Duodenal mucosa (tissue), 2 donors: Measurements from ENCODE around the gene TSPAN12.
"Not testable (repeated sequence)": the region's sequence is repeated elsewhere in the genome, so short reads cannot be mapped to it uniquely, and the experiment has no call there.

Experiments
- H3K27ac ChIP-seq: one replicate; pipeline ENCODE4 v1.7.0; 2013; ENCODE audit warnings: low read depth, low read length
- H3K27me3 ChIP-seq, 2 donors: one replicate each; pipeline ENCODE4 v1.7.0; 2013; ENCODE audit warnings: low read length in 2 of 2, control low read depth in 1 of 2; ENCODE audit not compliant: insufficient read depth in 2 of 2, control insufficient read depth in 1 of 2
- H3K36me3 ChIP-seq, 2 donors: one replicate each; pipeline ENCODE4 v1.7.0; 2013; ENCODE audit warnings: low read length in 2 of 2, control low read depth in 1 of 2; ENCODE audit not compliant: insufficient read depth in 2 of 2, control insufficient read depth in 1 of 2
- H3K4me1 ChIP-seq, 2 donors: one replicate each; pipeline ENCODE4 v1.7.0; 2013; ENCODE audit warnings: low read length in 2 of 2, control low read depth in 1 of 2; ENCODE audit not compliant: insufficient read depth in 2 of 2, control insufficient read depth in 1 of 2
- H3K4me3 ChIP-seq, 2 donors: one replicate each; pipeline ENCODE4 v1.7.0; 2013; ENCODE audit warnings: low read length in 2 of 2, low read depth in 1 of 2
- H3K9ac ChIP-seq, 2 donors: one replicate each; pipeline ENCODE4 v1.7.0; 2013; ENCODE audit warnings: low read length in 2 of 2, low read depth in 1 of 2
- H3K9me3 ChIP-seq, 2 donors: one replicate each; pipeline ENCODE4 v1.7.0; 2013; ENCODE audit warnings: low read length in 2 of 2, control low read depth in 1 of 2; ENCODE audit not compliant: control insufficient read depth in 1 of 2

The TSPAN12 gene, protein sequence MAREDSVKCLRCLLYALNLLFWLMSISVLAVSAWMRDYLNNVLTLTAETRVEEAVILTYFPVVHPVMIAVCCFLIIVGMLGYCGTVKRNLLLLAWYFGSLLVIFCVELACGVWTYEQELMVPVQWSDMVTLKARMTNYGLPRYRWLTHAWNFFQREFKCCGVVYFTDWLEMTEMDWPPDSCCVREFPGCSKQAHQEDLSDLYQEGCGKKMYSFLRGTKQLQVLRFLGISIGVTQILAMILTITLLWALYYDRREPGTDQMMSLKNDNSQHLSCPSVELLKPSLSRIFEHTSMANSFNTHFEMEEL

DNA sequence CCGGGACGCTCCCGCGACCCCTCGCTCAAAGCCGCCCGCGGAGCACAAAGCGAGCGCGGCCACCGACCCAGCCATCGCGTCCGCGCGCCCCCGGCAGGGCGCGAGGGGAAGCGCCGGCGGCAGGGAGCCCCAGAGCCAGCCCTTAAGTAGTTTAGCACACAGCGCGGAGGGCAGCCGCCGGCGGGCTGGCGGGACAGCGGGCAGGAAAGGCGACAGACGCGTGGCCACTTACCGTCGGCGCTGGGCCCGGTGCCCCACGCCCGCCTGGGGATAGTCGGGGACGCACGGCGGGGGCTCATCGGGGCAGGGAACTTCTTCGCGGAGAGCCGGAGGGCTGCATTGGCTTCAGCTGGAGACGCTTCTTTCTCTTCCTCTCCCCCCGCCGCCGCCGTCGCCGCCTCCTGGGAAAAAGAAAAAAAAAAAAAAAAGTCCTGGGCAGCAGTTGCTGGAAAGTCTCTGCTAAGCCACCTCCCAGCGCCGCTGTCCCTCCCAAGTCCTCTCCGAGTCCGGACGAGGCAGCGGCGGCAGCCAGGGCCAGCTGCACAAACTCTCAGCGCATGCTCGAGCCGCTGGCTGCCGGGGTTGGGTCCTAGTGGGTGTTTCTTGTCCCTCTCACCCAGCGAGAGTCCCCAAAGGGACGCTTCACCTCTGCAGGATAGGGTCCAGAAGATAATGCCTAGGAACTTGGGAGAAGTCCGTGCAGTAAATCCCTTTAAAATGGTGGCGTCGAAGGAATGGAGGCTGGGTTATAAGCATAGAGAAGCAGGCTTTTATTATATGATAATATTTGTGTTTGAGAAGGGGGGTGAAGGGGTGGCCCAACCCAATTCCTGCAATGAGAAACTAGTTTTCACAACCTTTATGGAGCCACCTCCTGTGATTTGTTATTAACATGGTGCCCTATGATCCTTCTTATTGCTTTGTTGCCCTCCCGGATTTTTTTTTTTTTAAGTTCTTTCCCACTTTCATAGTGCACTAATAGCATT lies at the start of gene TSPAN12:
TSS of gene TSPAN12 (minus strand) at position 557 of the 986 bp plus-strand sequence. CDS start 1,381 bp downstream, outside the sequence.
- no peaks in the 10 kb centered on the region for H3K36me3 ChIP-seq
- H3K9ac ChIP-seq: peak within 1 kb of the TSS; percentile 76 to 81
- no peaks in the 10 kb centered on the region for H3K27me3 ChIP-seq
- no peaks in the 10 kb centered on the region for H3K9me3 ChIP-seq
- H3K4me1 ChIP-seq: peaks cover 11 to 16% of the 10 kb centered on the region in 2 donors
- peak within 1 kb of the TSS; percentile 84 to 87 for H3K4me3 ChIP-seq
- peak within 1 kb of the TSS; percentile 88 for H3K27ac ChIP-seq

DNA sequence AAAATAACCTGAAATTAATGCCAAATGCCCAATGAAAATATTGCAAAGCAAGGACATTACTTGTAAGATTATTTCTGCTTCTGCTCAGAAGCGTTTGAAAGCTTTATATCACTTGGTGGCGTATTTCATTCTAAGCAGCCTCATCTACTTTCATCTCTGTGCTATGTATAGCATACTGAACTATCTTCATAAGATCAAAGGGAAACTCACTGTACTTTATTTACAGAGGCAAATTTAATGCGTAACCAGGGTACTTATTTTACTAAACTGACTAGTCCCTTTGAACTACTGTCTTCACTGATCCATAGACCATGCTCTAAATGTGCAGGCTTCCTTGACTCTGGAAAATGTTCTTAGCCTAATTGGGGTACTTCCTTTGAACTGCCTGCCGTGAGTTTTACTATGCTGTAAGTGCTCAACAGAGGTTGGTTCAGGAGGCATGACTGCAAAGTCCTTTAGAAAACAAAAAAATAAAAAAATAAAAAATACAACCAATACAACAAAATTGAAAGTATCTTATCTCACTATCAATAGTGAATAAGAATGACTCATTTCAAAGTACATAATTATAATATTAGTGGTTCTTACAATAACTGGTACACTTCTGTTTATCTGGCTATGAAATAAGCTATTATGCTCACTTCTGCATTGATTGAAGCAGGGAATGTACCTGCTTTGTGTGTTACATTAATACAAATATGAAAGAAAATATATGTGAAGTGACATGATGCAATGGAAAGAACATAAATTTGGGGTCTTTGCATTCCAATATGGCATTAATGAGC lies 41.0 kb upstream of the TSPAN12 start:
- Histone ChIP-seq H3K9me3 (peaks cover under 1 to 4% of the 10 kb centered on the region in 2 donors), H3K4me1 (no peaks in the 10 kb centered on the region), H3K27me3 (no peaks in the 10 kb centered on the region), H3K4me3 (no peak overlapping the region), H3K27ac (no peak overlapping the region), H3K9ac (no peak overlapping the region), H3K36me3 (no peaks in the 10 kb centered on the region)

DNA sequence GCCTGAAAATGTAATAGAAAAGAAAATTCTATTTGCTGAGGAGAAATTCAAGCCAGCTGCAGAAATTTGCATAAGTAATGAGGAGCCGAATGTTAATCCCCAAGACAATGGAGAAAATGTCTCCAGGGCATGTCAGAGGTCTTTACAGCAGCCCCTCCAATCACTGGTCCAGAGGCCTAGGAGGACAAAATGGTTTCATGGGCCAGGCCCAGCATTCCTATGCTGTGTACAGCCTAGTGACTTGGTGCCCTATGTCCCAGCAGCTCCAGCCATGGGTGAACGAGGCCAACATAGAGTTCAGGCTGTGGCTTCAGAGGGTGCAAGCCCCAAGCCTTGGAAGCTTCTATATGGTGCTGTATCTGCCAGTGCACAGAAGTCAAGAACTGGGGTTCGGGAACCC lies 37.3 kb upstream of the TSPAN12 start:
- peaks cover 4 to 14% of the 10 kb centered on the region in 2 donors for H3K9me3 ChIP-seq
- not testable (repeated sequence) for H3K27me3 ChIP-seq, H3K27ac ChIP-seq, H3K36me3 ChIP-seq, H3K4me1 ChIP-seq, H3K4me3 ChIP-seq, H3K9ac ChIP-seq

DNA sequence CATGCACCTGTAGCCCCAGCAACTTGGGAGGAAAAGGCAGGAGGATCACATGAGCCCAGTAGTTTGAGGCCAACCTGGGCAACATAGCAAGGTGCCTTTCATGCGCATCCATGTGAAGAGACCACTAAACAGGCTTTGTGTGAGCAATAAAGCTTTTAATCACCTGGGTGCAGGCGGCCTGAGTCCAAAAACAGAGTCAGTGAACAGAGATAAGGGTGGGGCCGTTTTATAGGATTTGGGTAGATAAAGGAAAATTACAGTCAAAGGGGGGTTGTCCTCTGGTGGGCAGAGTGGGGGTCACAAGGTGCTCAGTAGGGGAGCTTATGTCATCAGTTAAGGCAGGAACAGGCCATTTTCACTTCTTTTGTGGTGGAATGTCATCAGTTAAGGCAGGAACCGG lies 27.7 kb upstream of the TSPAN12 start:
- H3K9ac ChIP-seq, H3K27ac ChIP-seq, H3K4me3 ChIP-seq, H3K27me3 ChIP-seq, H3K36me3 ChIP-seq, H3K9me3 ChIP-seq, H3K4me1 ChIP-seq: not testable (repeated sequence)

DNA sequence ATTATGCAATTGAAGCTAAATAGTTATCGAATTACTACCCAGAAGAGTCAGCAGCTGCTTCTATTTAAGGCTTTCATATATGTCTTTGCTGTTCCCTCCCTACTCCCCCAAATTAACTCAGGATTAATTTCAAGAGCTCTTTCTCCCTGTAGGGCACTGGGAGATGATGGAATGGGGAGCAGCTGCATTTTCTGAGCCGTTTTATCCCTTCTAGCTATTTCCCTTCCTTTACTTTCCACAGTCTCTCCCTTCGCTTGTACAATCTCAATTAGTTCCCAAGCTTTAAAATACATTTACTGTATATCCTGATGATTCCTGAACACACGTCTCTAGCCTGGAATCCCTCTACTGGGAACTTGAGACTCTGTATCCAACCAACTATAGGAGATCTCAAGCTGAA lies 19.8 kb upstream of the TSPAN12 start:
- Histone ChIP-seq H3K4me3 (no peak overlapping the region), H3K9ac (no peak overlapping the region), H3K27me3 (no peaks in the 10 kb centered on the region), H3K36me3 (no peaks in the 10 kb centered on the region), H3K9me3 (no peaks in the 10 kb centered on the region), H3K27ac (no peak overlapping the region), H3K4me1 (no peaks in the 10 kb centered on the region)

DNA sequence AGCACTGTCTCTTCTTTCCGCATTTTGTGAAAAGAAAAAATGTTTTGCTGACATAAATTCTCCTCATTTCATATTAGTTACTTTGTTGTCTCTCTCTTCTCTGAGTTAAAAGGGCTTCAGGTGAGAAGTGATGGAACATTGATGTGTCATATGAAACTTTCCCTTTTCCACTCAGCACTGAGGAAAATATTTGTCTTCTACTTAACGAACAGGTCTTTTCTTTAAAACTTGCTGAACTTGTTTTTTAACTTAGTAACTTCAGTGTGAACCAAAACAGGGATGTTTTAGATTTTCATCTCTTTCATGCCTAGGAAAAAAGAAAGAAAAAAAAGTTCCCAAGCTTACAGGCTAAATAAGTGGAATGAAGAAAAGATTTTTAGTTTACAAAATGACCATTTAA lies 19.0 kb upstream of the TSPAN12 start:
- Histone ChIP-seq H3K9me3 (no peaks in the 10 kb centered on the region), H3K27ac (no peak overlapping the region), H3K36me3 (no peaks in the 10 kb centered on the region), H3K9ac (no peak overlapping the region), H3K27me3 (no peaks in the 10 kb centered on the region), H3K4me1 (no peaks in the 10 kb centered on the region), H3K4me3 (no peak overlapping the region)

DNA sequence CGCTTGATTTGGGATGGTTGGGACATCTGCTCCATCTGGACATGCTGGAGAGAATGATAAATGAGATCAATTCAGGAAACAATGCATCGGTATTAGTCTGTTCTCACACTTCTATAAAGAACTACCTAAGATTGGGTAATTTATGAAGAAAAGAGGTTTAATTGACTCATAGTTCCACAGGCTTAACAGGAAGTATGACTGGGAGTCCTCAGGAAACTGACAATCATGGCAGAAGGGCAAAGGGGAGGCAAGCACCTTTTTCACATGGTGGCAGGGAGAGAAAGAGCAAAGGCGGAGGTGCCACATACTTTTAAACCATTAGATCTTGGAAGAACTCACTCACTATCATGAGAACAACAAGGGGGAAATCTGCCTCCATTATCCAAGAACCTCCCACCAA lies 16.8 kb upstream of the TSPAN12 start:
- Histone ChIP-seq H3K27ac (no peak overlapping the region), H3K27me3 (no peaks in the 10 kb centered on the region), H3K9me3 (no peaks in the 10 kb centered on the region), H3K9ac (no peak overlapping the region), H3K4me1 (no peaks in the 10 kb centered on the region), H3K36me3 (no peaks in the 10 kb centered on the region), H3K4me3 (no peak overlapping the region)

DNA sequence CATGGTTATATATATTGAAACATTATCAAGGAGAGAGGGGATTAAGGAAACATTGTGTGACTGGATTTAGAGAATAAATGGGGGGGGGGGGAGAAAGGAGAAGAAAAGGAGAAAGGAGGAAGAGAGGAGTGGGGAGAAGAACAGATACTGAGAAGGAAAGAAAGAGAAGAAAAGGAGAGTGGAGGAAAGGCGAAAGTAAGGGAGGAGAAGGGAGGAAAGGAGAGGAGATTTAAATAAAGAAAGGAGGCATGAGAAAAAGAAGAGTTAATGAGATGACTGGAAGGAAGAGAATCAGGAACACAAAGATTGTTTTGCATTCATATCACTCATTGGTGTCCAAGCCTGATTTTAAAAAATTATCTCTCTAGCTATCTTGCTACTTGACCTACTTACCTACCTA lies 16.1 kb upstream of the TSPAN12 start:
- Histone ChIP-seq H3K27me3 (no peaks in the 10 kb centered on the region), H3K36me3 (no peaks in the 10 kb centered on the region), H3K9ac (no peak overlapping the region), H3K9me3 (no peaks in the 10 kb centered on the region), H3K4me1 (no peaks in the 10 kb centered on the region), H3K4me3 (no peak overlapping the region), H3K27ac (no peak overlapping the region)

DNA sequence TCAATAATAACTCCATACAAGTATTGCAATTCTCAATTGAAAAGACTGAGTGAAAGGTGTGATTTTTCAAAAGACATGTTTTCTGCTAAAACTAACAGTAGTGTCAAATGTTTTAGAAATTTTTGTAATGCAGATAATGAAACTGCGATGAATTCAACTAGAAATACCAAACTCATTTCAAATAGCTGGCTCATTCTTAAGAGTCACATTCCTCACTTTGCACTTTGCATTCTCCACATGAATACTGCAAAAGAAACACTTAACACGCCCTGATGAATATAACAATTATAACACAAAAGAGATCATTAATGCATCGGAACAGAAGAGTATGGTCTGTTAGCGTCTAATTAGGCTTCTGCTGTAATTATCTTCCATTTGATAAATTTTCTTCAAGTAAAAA lies 15.5 kb upstream of the TSPAN12 start:
- Histone ChIP-seq H3K4me1 (no peaks in the 10 kb centered on the region), H3K9me3 (no peaks in the 10 kb centered on the region), H3K4me3 (no peak overlapping the region), H3K27me3 (no peaks in the 10 kb centered on the region), H3K9ac (no peak overlapping the region), H3K36me3 (no peaks in the 10 kb centered on the region), H3K27ac (no peak overlapping the region)

DNA sequence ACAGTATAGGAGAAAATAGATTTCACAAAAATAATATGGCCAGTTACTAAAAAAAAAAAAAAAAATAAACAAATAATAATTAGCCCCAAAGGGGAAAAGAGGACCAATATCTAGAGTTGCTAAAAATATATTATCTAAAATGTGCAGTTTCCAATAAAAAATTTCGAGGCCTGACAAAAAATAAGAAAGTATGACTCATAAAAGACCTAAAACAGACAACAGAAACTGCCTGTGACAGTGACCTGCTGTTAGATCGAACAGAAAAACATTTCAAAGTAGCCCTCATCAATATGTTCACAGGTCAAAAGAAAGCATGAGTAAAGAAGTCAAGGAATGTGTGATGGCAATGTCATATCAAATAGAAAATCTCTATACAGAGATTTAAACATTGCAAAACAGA lies 11.8 kb upstream of the TSPAN12 start:
- H3K4me3 ChIP-seq: no peak overlapping the region
- no peaks in the 10 kb centered on the region for H3K36me3 ChIP-seq
- H3K9ac ChIP-seq: no peak overlapping the region
- H3K27ac ChIP-seq: no peak overlapping the region
- H3K4me1 ChIP-seq: no peaks in the 10 kb centered on the region
- no peaks in the 10 kb centered on the region for H3K9me3 ChIP-seq
- no peaks in the 10 kb centered on the region for H3K27me3 ChIP-seq
